Sigmoid colon (tissue), 4 donors: ENCODE measurements around the gene SPNS2.

Experiments used
- EP300 ChIP-seq, 4 donors: sonication (generic); formaldehyde crosslinking; IDR thresholded peaks; one replicate each; pipeline ENCODE4 v1.6.1; 2017; ENCODE audit warnings: antibody characterized with exemption in 4 of 4
- POLR2A ChIP-seq, 2 donors: fragments of 450-650 bp; IDR thresholded peaks; one replicate each; pipeline ENCODE4 v1.6.1; 2016; ENCODE audit warnings: antibody characterized with exemption in 2 of 2, mild to moderate bottlenecking in 2 of 2, moderate library complexity in 2 of 2
- POLR2AphosphoS5 ChIP-seq, 4 donors: sonication (generic); formaldehyde crosslinking; IDR thresholded peaks; one replicate each; pipeline ENCODE4 v1.6.1; 2017; ENCODE audit warnings: antibody characterized with exemption in 4 of 4
- TF ChIP-seq, protein P1 (sequence below), 4 experiments: fragments of 450-650 bp in 3 of 4; fragments of 200-600 bp in 1 of 4; IDR thresholded peaks; one replicate each; pipeline ENCODE4 v1.5.1; 2016 to 2019; ENCODE audit warnings: antibody characterized with exemption in 4 of 4, mild to moderate bottlenecking in 3 of 4, moderate library complexity in 2 of 4

DNA sequence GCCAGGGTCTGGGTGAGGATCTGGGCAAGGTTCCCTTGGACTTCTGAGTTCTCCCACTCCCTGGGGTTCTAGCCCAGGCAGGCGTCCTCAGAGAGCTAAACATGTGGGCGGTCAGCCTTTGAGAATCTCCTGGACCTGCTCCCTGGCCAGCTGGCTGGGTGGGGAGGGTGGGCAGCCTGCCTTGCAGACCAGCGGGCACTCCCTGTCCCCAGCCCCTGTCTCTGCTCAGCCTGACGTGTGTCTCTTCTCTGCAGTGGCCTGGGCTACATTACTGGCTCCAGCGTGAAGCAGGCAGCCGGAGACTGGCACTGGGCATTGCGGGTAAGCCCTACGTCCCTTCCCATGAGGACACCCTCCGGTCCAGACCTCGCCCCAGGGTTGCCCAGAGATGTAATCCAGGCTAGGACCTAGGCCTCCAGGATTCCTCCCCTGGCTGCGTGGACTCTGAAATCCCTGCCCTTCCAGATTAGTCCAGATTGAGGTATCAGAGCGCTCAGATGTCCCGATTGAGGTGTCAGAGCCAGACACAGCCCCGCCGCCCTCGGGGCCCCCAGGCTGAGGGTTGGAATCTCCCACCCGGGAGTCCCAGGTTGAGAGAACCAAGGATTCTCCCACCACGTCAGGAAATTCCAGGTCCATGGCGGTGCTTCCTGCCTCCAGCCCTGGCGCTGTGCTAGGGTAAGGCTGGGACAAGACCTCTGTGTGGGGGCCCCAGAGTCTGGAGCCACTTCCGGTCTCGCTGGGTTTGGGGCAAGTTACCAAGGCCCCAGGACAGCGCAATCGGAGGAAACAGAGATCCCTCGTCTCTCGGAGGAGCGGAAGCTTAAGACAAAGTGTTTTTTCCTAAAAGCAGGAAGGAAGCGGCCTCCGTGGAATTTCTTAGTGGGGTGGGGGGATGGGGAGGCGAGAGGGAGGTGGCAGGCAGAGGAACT lies 32.4 kb downstream of the SPNS2 start:
- TF ChIP-seq POLR2A (IDR thresholded peaks at IDR 0.05), result no peak
- no peak for TF ChIP-seq POLR2AphosphoS5 (IDR thresholded peaks at IDR 0.05)
- TF ChIP-seq, protein P1, sequence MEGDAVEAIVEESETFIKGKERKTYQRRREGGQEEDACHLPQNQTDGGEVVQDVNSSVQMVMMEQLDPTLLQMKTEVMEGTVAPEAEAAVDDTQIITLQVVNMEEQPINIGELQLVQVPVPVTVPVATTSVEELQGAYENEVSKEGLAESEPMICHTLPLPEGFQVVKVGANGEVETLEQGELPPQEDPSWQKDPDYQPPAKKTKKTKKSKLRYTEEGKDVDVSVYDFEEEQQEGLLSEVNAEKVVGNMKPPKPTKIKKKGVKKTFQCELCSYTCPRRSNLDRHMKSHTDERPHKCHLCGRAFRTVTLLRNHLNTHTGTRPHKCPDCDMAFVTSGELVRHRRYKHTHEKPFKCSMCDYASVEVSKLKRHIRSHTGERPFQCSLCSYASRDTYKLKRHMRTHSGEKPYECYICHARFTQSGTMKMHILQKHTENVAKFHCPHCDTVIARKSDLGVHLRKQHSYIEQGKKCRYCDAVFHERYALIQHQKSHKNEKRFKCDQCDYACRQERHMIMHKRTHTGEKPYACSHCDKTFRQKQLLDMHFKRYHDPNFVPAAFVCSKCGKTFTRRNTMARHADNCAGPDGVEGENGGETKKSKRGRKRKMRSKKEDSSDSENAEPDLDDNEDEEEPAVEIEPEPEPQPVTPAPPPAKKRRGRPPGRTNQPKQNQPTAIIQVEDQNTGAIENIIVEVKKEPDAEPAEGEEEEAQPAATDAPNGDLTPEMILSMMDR (IDR thresholded peaks at IDR 0.05), result no peak
- no peak for TF ChIP-seq EP300 (IDR thresholded peaks at IDR 0.05)
